GM13977 (cell line): Measurements from ENCODE around the gene ESRRB.

ENCODE experiments used
- DNase-seq: peaks from one replicate; pipeline ENCODE4 v3.0.0; 2012; ENCODE audit warnings: low spot score
- in situ Hi-C: fragments of 300-500 bp; cut with MboI; formaldehyde crosslinking; loops from one replicate; pipeline ENCODE4 v1.12.0; 2022; ENCODE audit warnings: low sequenced_read_pairs, low pct_unique_long_range_greater_than_20kb, mixed read lengths, inconsistent platforms; ENCODE audit not compliant: unreplicated experiment
- TF ChIP-seq, protein P1 (sequence below): IDR thresholded peaks from 2 replicates; pipeline ENCODE4 v1.5.1; 2012; ENCODE audit warnings: mild to moderate bottlenecking, control low read depth; ENCODE audit not compliant: insufficient read depth; ENCODE audit errors: extremely low read depth, missing control alignments

The ESRRB gene

DNA sequence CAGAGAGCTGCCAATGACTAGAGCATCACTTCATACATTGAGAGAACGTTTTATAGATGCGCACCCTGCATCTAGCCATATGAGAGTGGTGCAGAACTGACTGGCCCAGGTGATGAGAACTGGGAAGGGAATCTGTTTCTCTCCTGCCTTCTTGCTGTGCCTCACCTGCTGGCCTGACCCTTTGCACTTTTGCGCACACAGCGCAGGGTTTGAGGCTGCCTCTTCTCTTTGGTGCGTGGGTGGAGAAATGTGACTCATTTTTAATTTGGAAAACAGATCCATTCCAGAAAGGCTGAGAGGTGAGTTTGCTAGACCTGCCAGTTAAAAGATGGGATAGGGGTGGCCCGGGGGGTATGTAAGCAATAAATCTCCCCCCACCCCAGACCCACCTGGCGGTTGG, 453 bp upstream of the ESRRB start:
- DNase-seq, result no peak
- TF ChIP-seq, protein P1, sequence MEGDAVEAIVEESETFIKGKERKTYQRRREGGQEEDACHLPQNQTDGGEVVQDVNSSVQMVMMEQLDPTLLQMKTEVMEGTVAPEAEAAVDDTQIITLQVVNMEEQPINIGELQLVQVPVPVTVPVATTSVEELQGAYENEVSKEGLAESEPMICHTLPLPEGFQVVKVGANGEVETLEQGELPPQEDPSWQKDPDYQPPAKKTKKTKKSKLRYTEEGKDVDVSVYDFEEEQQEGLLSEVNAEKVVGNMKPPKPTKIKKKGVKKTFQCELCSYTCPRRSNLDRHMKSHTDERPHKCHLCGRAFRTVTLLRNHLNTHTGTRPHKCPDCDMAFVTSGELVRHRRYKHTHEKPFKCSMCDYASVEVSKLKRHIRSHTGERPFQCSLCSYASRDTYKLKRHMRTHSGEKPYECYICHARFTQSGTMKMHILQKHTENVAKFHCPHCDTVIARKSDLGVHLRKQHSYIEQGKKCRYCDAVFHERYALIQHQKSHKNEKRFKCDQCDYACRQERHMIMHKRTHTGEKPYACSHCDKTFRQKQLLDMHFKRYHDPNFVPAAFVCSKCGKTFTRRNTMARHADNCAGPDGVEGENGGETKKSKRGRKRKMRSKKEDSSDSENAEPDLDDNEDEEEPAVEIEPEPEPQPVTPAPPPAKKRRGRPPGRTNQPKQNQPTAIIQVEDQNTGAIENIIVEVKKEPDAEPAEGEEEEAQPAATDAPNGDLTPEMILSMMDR, result no peak
- in situ Hi-C loops, result loop anchor here (25.0 kb wide), 1 partner anchor 663 kb away; no protein-coding TSS in a partner anchor

DNA sequence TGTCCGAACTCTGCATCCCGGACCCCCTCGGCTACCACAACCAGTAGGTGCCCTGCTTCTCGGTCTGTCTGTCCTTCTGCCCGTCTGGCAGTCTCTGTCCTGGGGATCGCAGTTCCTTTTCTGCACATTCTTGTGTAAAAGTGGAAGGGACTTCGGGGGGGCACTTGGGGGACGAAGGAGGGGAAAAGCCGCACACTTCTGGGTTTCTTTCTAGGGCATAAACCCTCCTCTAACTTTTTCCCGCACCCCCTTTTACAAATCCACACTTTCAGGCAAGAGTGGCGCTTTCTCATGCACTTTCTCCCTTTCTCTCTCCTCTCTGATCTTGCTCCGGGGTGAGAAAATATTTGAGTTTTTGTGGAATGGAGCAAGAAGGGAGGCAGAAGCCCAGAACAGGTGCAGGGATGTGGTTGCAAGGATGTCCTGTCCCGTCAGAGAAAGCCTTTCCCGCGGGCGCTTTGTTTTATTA, 506 bp downstream of the ESRRB start:
- no peak for DNase-seq
- in situ Hi-C loops, result loop anchor here (25.0 kb wide), 1 partner anchor 664 kb away; no protein-coding TSS in a partner anchor
- TF ChIP-seq, protein P1, result no peak

DNA sequence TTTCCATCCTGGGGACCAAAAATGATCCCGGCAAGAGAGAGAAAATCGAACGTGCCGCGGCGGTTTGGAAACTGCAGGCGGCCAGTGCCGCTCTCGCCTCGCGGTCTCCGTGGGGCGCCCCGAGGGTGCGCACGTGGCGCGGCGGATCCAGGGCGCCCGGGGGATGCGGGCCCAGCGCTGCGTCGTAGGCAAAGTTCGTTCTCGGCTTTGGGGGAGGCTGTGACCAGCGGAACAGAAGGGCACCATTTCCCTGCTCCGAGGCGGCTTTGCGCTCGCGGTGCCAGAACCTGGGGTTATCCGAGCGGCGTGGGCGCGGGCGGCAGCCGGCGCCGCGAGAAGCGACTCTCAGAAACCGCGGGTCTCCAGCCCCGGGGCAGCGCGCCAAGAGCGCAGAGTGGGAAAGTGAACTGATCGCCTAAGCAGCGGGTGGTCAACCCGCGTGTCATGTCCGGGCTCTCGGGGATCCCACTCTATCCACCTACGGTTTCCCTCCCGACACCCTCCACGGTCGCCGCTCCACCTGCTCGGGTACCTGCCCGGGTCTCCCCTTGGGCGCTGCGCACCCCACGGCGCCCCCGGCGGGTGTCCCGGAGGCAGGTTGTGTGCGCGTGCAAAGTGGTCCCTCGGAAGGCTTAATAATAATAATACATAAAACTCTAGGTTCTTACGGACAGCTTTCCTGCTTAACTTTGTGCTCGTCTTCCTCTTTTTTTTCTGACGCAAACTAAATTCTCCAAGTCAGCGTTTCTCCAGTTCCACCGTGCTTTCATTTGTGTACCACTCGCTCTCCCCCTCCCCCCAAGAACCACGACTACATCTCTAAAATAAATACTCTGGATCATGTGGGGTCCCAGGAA, 1.2 kb downstream of the ESRRB start:
- TF ChIP-seq, protein P1, result no peak
- DNase-seq, result no peak
- in situ Hi-C loops, result loop anchor here (25.0 kb wide), 1 partner anchor 665 kb away; no protein-coding TSS in a partner anchor

GRCh38 chr14:76377735-76378074, 1.8 kb downstream of the ESRRB start:
- in situ Hi-C loops, result loop anchor here (25.0 kb wide), 1 partner anchor 665 kb away; no protein-coding TSS in a partner anchor
- no peak for DNase-seq
- TF ChIP-seq, protein P1, result no peak

DNA sequence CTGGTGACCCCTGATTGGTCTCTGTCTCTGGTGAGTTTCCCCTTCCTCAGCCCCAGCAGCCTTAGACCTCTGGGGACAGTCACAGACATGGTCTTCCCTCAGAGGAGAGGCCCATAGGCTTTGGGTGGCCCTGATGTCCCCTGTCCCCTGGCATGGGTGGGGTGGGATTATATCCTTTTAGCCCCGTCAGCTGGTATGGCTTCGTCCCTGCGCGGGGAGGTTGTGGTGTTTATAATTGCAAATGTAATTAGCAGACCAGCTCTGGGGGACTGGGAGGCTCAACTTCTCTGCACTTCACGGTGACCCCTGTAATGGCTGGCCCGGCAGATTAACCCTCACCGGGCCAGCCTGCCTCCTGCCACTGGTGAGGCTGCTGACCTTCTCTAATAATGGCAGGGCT, 5.1 kb downstream of the ESRRB start:
- DNase-seq, result no peak
- in situ Hi-C loops, result loop anchor here (25.0 kb wide), 1 partner anchor 669 kb away; no protein-coding TSS in a partner anchor
- TF ChIP-seq, protein P1, result no peak

- no peak for DNase-seq
- in situ Hi-C loops, result loop anchor here (25.0 kb wide), 1 partner anchor 670 kb away; no protein-coding TSS in a partner anchor
- TF ChIP-seq, protein P1, result no peak
Measured at GRCh38 chr14:76381817-76382494, 6.0 kb downstream of the ESRRB start.
